HCT116 (cell line): Measurements from ENCODE around the gene PKP1. TPM values are rescaled to one million over a fixed set of nuclear protein-coding genes. Genes with fewer than 3 reads are reported as not detected.
A peak's percentile ranks its signal among the peaks of the same experiment; 100 is the strongest.

Experiments
- ATAC-seq: fragments of 200-7000 bp; cut with Tn5 transposase; 2 replicates; pipeline ENCODE4 v1.9.1; 2020; ENCODE audit warnings: mild to moderate bottlenecking, moderate library complexity
- BruUV-seq: library from RNA; stranded (reverse); fragments of 400-500 nt; replicated peaks from 2 replicates; lab custom pipeline; 2021; lab: Mats Ljungman, UMichigan
- CTCF ChIA-PET: fragments of 300-600 bp; sonication (Branson Sonifier 250); formaldehyde crosslinking; loops from one replicate; lab custom pipeline; 2021; ENCODE audit warnings: antibody characterized with exemption; lab: Charles Lee
- POLR2A ChIA-PET: fragments of 300-600, 350-600 bp; sonication (Branson Sonifier 250); formaldehyde crosslinking; loops from one replicate; lab custom pipeline; 2021; ENCODE audit warnings: antibody characterized with exemption; lab: Charles Lee
- RAD21 ChIA-PET, 2 experiments: fragments of 300-600 bp; sonication (Branson Sonifier 250); formaldehyde crosslinking; loops; one replicate each; lab custom pipeline; 2023; ENCODE audit warnings: low total read pairs in 2 of 2; ENCODE audit not compliant: uncharacterized antibody in 2 of 2, unreplicated experiment in 2 of 2, low non-redundant PET in 1 of 2; lab: Charles Lee
- DNase-seq: peaks from one replicate; pipeline ENCODE4 v3.0.0-alpha.2; 2010; ENCODE audit warnings: low read depth, low spot score
- H2AFZ ChIP-seq: fragments of 200-600 bp; shearing (Covaris generic), sonication (generic); 2 replicates; pipeline ENCODE4 v1.6.1; 2017; ENCODE audit warnings: low read depth, mixed run types, mixed read lengths, antibody characterized with exemption, low read length; ENCODE audit not compliant: poor library complexity, severe bottlenecking
- H3K27ac ChIP-seq: 2 replicates; pipeline ENCODE4 v1.5.1; 2012; ENCODE audit warnings: low read depth, low read length
- H3K27me3 ChIP-seq: fragments of 200-600 bp; sonication (generic); 2 replicates; pipeline ENCODE4 v1.6.1; 2016; ENCODE audit warnings: mixed run types, low read length, mixed read lengths; ENCODE audit not compliant: insufficient read depth
- H3K36me3 ChIP-seq, 2 experiments: fragments of 200-500 bp in 1 of 2; fragments of 200-600 bp in 1 of 2; sonication (Bioruptor generic) in 1 of 2; sonication (generic) in 1 of 2; 2 replicates each; pipeline versions ENCODE4 v1.5.1 to v1.6.1; 2014 to 2016; ENCODE audit warnings: low read length in 2 of 2, inconsistent platforms in 1 of 2, mixed read lengths in 1 of 2, mixed run types in 1 of 2; ENCODE audit not compliant: insufficient read depth in 2 of 2, control insufficient read depth in 1 of 2
- H3K4me1 ChIP-seq, 2 experiments: fragments of 200-600 bp in 1 of 2; sonication (generic) in 1 of 2; 2 replicates each; pipeline versions ENCODE4 v1.5.1 to v1.6.1; 2012 to 2017; ENCODE audit warnings: low read length in 2 of 2, inconsistent platforms in 1 of 2, mild to moderate bottlenecking in 1 of 2, mixed read lengths in 1 of 2, mixed run types in 1 of 2, moderate library complexity in 1 of 2; ENCODE audit not compliant: insufficient read depth in 2 of 2, control insufficient read depth in 1 of 2
- H3K4me2 ChIP-seq: fragments of 200-600 bp; sonication (generic); 2 replicates; pipeline ENCODE4 v1.6.1; 2017; ENCODE audit warnings: mixed run types, low read length, mixed read lengths
- H3K4me3 ChIP-seq, 2 experiments: fragments of 200-600 bp in 1 of 2; sonication (generic) in 1 of 2; replicated peaks in 1 of 2; 2 replicates each; pipeline ENCODE4 v1.5.1; 2011 to 2016; ENCODE audit warnings: low read length in 2 of 2, control low read depth in 1 of 2, low read depth in 1 of 2, mild to moderate bottlenecking in 1 of 2, mixed read lengths in 1 of 2, mixed run types in 1 of 2
- H3K79me2 ChIP-seq: fragments of 200-600 bp; sonication (generic); 2 replicates; pipeline ENCODE4 v1.6.1; 2017; ENCODE audit warnings: mild to moderate bottlenecking, mixed run types, low read length, moderate library complexity, mixed read lengths; ENCODE audit not compliant: insufficient read depth
- H3K9ac ChIP-seq: fragments of 200-600 bp; sonication (generic); 2 replicates; pipeline ENCODE4 v1.6.1; 2016; ENCODE audit warnings: low read length, mixed read lengths
- H3K9me2 ChIP-seq: fragments of 200-600 bp; sonication (generic), shearing (Covaris generic); 2 replicates; pipeline ENCODE4 v1.6.1; 2017; ENCODE audit warnings: mixed run types, mild to moderate bottlenecking, moderate library complexity; ENCODE audit not compliant: insufficient read depth
- H3K9me3 ChIP-seq, 2 experiments: fragments of 200-500 bp in 1 of 2; fragments of 200-600 bp in 1 of 2; sonication (Bioruptor generic) in 1 of 2; sonication (generic) in 1 of 2; 2 replicates each; pipeline ENCODE4 v1.6.1; 2014 to 2017; ENCODE audit warnings: low read length in 2 of 2, mixed read lengths in 2 of 2, inconsistent platforms in 1 of 2, low read depth in 1 of 2, mild to moderate bottlenecking in 1 of 2, mixed run types in 1 of 2, moderate library complexity in 1 of 2; ENCODE audit not compliant: control insufficient read depth in 1 of 2, insufficient read depth in 1 of 2
- H4K20me1 ChIP-seq: fragments of 200-600 bp; sonication (generic), shearing (Covaris generic); 2 replicates; pipeline ENCODE4 v1.6.1; 2017; ENCODE audit warnings: mixed run types, mild to moderate bottlenecking, moderate library complexity; ENCODE audit not compliant: insufficient read depth
- CBX3 ChIP-seq: IDR thresholded peaks from 2 replicates; pipeline ENCODE4 v1.6.1; 2012; ENCODE audit warnings: low read depth
- EZH2phosphoT487 ChIP-seq: fragments of 200-600 bp; IDR thresholded peaks from 2 replicates; pipeline ENCODE4 v1.6.1; 2018; ENCODE audit warnings: antibody characterized with exemption, borderline replicate concordance
- FOSL1 ChIP-seq: IDR thresholded peaks from 2 replicates; pipeline ENCODE4 v1.6.1; 2012; ENCODE audit warnings: low read depth
- JUND ChIP-seq: IDR thresholded peaks from 2 replicates; pipeline ENCODE4 v1.6.1; 2012
- POLR2AphosphoS5 ChIP-seq: IDR thresholded peaks from 2 replicates; pipeline ENCODE4 v1.6.1; 2011; ENCODE audit warnings: mild to moderate bottlenecking, low read depth, low read length, moderate library complexity
- REST ChIP-seq: IDR thresholded peaks from 2 replicates; pipeline ENCODE4 v1.6.1; 2012; ENCODE audit warnings: low read depth
- SRF ChIP-seq: IDR thresholded peaks from 2 replicates; pipeline ENCODE4 v1.6.1; 2012; ENCODE audit warnings: low read depth
- YY1 ChIP-seq: IDR thresholded peaks from 2 replicates; pipeline ENCODE4 v1.6.1; 2011; ENCODE audit warnings: low read length, low read depth, moderate library complexity, mild to moderate bottlenecking; ENCODE audit not compliant: insufficient replicate concordance; ENCODE audit errors: extremely low read depth
- intact Hi-C: fragments of 100-400 bp; cut with micrococcal nuclease; formaldehyde crosslinking; loops from 2 replicates; pipeline ENCODE4 v1.10.0; 2022
- total RNA-seq: library from RNA; stranded (reverse); gene quantifications from one replicate; pipeline ENCODE4 v1.2.1, GENCODE V29; 2021; ENCODE audit not compliant: unreplicated experiment

The PKP1 gene
- total RNA-seq, 1 experiment from 2014 or later, result 0.07 TPM

DNA sequence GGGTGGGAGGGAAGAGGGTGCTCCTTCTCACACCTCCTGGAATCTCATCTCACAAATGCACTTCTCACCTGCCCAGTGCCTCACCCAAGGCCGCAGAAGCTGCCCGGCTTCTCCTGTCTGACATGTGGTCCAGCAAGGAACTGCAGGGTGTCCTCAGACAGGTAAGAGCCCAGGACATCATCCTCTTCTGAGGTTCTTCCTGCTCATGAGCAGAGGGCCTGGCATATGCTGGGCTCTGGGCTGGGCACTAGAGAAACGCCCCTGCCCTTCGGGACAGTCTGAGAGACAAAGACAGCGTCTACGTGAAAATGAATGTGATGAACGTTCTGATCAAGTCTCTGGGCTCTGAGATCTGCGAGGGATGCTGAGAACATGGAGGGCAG, 42.4 kb downstream of the PKP1 start:
- Histone ChIP-seq H3K79me2 (no peaks in the 10 kb centered on the region), H4K20me1 (no peaks in the 10 kb centered on the region), H3K4me2 (no peak overlapping the region), H2AFZ (no peak overlapping the region), H3K9me2 (no peaks in the 10 kb centered on the region), H3K36me3 (no peaks in the 10 kb centered on the region), H3K9me3 (no peaks in the 10 kb centered on the region), H3K27me3 (no peaks in the 10 kb centered on the region), H3K4me1 (no peaks in the 10 kb centered on the region), H3K4me3 (no peak overlapping the region), H3K9ac (no peak overlapping the region), H3K27ac (no peak overlapping the region)
- BruUV-seq, result no TSS peak
- ATAC-seq (peak; percentile 63), DNase-seq (no peak)
- intact Hi-C loops, result no loop called here
- ChIA-PET POLR2A (no interaction called here), RAD21 (no interaction called here), CTCF (no interaction called here)
- no peak for TF ChIP-seq JUND
- TF ChIP-seq EZH2phosphoT487, result no peak
- no peak for TF ChIP-seq CBX3
- TF ChIP-seq POLR2AphosphoS5, result no peak
- TF ChIP-seq SRF, result no peak
- no peak for TF ChIP-seq REST
- no peak for TF ChIP-seq YY1
- TF ChIP-seq FOSL1, result no peak
